GM10847 (cell line): ENCODE data around the gene TMBIM6.

Experiments used
- POLR2A ChIP-seq: IDR thresholded peaks from 2 replicates; pipeline ENCODE4 v1.6.1; 2011; ENCODE audit not compliant: insufficient read length; ENCODE audit errors: extremely low read depth

Gene TMBIM6, protein sequence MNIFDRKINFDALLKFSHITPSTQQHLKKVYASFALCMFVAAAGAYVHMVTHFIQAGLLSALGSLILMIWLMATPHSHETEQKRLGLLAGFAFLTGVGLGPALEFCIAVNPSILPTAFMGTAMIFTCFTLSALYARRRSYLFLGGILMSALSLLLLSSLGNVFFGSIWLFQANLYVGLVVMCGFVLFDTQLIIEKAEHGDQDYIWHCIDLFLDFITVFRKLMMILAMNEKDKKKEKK

DNA sequence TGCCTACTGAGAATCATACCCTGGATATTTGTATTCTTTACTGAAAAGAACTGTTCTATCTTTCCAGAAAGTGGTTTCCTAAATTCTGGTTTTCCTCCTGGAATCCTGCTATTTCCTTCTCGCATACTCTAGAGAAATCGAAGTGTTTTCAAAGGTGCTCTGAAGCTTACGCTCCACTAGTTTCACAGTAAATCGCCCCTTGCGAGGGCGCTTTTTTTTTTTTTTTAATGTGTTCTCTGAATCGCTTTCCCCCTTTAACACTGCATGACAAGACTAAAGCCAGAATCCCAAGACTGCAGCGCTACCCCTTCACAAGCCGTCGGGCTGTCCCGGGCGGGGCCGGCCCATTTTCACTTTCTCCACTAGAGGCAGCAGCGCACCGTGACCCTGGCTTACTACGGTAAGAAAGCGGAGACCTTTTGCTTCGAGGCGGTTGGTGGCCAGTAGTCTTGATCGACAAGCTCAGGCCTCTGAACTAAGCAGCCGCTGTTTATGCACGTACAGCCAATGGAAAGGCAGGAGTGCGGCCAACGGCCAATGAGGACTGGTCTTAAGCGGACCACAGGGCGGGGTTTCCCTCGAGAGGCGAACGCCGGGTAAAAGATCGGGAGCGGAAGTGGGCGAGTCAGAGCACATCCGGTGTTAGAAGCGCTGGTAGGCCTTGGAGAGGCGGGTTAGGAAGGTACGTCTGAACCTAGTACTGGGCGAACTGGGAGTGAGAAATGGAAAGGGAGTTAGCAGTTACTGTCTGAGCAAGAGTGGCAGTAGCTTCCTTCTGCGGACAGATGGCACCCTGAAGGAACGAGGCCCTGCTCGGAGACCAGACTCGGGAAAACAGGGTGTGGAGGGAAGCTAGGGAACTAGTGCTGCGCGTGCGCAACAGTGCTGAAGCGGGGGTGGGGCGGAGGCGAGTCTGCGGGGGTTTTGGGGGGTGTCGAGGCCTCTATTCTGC is at the start of gene TMBIM6:
Gene TMBIM6 (plus strand): TSS at position 628 of the 952 bp plus-strand sequence. CDS start 10,937 bp downstream, outside the sequence.
- peak; percentile 95 for TF ChIP-seq POLR2A

- TF ChIP-seq POLR2A, result no peak
These were observed 48.5 kb upstream of the TMBIM6 start for GRCh38 chr12:49692851-49693250.

DNA sequence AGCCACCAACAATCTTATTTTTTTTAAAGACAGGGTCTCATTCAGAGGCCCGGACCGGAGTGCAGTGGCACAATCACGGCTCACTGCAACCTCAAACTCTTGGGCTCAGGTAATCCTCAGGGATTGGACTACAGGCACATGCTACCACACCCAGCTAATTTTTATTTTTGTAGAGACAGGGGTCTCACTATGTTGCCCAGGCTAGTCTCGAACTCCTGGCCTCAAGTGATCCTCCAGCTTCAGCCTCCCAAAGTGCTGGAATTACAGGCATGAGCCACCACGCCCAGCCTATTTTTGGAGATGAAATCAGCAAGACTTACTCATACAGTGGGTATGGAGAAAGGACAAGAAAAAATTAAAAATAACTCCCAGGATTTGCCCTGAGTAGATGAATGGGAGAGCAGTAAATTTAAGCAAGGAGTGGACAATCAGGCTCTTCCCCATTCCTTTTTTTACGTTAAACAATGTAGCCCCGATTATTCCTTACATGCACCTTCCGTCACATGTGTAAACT is 47.4 kb upstream of the TMBIM6 start:
- no peak for TF ChIP-seq POLR2A

- no peak for TF ChIP-seq POLR2A
These were observed 44.6 kb upstream of the TMBIM6 start for GRCh38 chr12:49696723-49697122.

GRCh38 chr12:49697808-49698207 is 43.5 kb upstream of the TMBIM6 start:
- no peak for TF ChIP-seq POLR2A

- no peak for TF ChIP-seq POLR2A
These were observed 42.5 kb upstream of the TMBIM6 start for GRCh38 chr12:49698619-49699545.

DNA sequence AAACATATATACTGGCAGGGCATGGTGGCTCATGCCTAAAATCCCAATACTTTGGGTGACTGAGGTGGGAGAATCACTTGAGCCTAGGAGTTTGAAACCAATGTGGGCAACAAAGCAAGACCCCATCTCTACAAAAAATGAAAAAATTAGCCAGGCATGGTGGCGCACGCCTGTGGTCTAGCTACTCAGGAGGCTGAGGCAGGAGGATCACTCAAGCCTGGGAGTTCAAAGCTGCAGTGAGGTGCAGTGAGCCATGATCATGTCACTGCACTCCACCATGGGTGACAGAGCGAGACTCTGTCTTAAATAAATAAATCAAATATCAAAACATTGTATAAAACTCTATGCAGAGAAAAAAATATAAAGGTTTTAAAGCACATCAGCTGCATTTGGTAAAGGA is 39.3 kb upstream of the TMBIM6 start:
- TF ChIP-seq POLR2A, result no peak

DNA sequence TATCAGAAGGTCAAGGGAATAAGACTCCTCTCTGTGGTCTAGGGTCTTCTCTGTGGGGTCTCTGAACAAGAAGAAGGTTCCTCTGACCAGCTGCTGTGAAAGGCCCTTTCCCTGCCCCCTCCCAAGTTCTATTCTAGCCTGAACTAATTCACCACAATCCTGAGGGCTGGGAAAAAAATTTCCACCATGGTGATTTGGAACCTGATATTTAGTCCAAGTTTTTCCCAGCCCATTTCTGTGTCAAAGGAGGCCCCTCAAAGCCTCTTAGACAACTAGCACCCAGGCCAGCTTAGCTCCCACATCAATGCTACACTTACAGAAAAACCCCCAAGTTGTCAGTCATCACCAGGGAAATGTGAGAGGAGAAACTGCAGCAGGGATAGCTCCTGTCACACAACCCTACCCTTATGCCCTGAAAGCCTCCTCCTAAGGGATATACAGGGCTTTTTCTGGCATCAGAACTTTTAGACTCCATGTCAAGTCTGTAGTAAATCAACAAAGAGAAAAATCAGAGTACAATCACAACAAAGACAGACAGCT is 38.6 kb upstream of the TMBIM6 start:
- no peak for TF ChIP-seq POLR2A

DNA sequence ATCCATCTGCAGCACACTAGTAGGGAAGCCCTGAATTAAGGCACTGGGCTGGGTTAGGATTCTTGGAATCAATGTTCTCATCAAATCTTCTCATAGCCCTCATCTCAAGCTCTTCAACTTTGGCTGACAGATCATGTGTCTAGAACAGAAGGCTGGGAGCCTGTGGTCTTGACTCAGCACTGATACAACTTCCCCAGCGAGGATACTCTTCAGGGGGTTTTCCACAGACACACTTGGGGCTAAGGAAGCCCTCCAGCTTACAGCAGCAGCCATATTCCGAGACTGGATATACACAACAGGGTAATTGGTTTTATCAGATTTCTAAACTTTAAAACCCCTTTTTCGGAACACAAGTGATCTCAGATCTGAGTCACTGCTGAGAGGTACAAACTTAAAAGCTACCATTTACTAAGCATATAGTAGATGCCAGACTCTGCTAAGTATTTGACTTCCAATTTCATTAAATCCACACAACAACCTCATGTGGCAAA is 37.7 kb upstream of the TMBIM6 start:
- TF ChIP-seq POLR2A, result no peak

DNA sequence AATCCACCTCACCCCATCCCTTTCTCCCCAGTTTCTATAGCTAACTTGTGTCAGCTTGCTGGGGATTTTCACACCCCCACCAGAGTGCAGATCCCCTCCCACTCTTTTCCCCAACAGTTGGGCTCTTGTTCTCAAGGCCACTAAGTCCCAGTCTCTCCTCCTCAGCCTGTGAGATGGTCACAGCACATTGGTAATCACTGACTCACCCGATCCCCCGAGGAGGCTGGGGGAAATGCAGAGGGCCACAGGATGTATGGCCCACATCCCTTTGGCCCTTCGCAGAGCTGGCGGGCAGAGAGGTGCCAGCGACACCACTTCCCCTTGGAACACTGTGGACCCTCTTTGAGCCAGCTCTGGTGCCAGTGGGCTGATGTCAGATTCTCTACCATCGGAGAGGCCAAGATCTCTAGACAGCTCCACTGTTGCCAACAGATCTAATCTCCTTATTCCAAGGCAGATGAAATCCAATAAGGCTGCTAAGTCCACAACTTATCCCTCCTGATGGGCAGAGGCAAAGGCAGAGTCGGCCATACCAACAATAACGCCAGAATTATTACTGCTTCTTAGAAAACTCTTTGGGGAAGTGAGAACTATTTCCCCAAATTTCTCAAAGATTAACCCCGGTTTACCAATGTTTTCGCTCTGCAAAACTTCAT is 35.8 kb upstream of the TMBIM6 start:
- TF ChIP-seq POLR2A, result peak; percentile 44

DNA sequence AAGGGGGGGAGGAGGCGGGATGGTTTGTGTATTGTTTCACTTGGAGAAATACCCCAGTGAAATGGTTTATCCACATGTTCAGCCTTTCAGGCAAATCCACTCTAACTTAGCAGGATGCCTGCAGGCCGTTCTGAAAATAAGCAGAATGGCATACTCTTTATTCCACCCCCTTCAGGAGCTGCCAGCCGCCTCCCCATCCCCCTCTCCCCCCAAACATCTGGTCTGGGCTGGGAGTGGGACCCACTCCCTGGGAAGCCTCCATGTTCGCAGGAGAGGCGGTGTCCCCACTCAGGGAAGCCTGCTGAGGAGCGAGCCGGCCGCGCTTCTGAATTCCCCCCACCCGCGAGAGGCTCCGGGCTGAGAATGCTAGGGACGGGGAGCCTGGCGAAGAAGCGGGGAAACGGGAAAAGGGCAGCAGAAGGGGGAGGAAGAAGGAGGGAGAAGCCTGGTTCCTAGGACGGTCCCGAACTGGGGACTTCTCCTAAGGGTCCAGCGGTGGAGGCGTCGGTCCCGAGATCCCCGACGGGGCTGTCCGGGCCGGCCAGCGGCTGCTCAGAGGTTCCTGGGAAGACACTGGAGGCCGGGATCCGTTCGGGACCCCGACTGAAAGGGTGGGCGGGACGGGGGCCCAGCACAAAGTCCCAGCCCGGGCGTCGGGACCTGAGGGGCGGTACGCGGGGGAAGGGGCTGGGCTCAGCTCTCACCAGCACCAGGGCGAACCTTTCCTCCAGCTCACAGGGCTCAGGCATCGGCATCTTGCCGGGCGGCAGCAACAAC is 34.8 kb upstream of the TMBIM6 start:
- TF ChIP-seq POLR2A, result no peak

GRCh38 chr12:49707128-49707811 is 34.1 kb upstream of the TMBIM6 start, which contains the start of gene FMNL3:
Gene FMNL3, minus strand, starts transcription at chr12:49707405. Its CDS starts 225 bp downstream, at chr12:49707180.
- TF ChIP-seq POLR2A, result peak; percentile 34

GRCh38 chr12:49707812-49708147 is 33.6 kb upstream of the TMBIM6 start:
- TF ChIP-seq POLR2A, result no peak
